SJSA1 (cell line): ENCODE data around the gene RIOK3. TPM values are rescaled to one million over a fixed set of nuclear protein-coding genes. Genes with fewer than 3 reads are reported as not detected.

Experiments
- DNase-seq, 2 experiments: peaks; one replicate each; pipeline ENCODE4 v3.0.0-alpha.2; 2015 to 2020; ENCODE audit warnings: low spot score in 2 of 2, low read depth in 1 of 2
- H3K27ac ChIP-seq: fragments of 250-450 bp; sonication (Bioruptor Pico); 2 replicates; pipeline ENCODE4 v1.5.1; 2020; ENCODE audit warnings: mild to moderate bottlenecking, moderate library complexity
- H3K27me3 ChIP-seq: fragments of 250-450 bp; sonication (Bioruptor Pico); replicated peaks from 2 replicates; pipeline ENCODE4 v1.5.1; 2020; ENCODE audit warnings: mild to moderate bottlenecking, moderate library complexity
- H3K36me3 ChIP-seq: fragments of 250-450 bp; sonication (Bioruptor Pico); 2 replicates; pipeline ENCODE4 v1.5.1; 2020; ENCODE audit warnings: mild to moderate bottlenecking
- H3K4me1 ChIP-seq: fragments of 250-450 bp; sonication (Bioruptor Pico); replicated peaks from 2 replicates; pipeline ENCODE4 v1.6.1; 2021; ENCODE audit warnings: mild to moderate bottlenecking
- H3K4me3 ChIP-seq: fragments of 250-450 bp; sonication (Bioruptor Pico); 2 replicates; pipeline ENCODE4 v1.5.1; 2020; ENCODE audit warnings: mild to moderate bottlenecking
- H3K9me3 ChIP-seq: fragments of 250-450 bp; sonication (Bioruptor Pico); replicated peaks from 2 replicates; pipeline ENCODE4 v1.5.1; 2020; ENCODE audit warnings: mild to moderate bottlenecking
- total RNA-seq: library from RNA; depleted of rRNA; stranded (reverse); fragments of >200 nt; shearing (Covaris generic); gene quantifications from 2 replicates; pipeline ENCODE4 v1.2.3, GENCODE V29; 2014

The RIOK3 gene
- total RNA-seq, 1 experiment from 2014 or later = 49.5 TPM

DNA sequence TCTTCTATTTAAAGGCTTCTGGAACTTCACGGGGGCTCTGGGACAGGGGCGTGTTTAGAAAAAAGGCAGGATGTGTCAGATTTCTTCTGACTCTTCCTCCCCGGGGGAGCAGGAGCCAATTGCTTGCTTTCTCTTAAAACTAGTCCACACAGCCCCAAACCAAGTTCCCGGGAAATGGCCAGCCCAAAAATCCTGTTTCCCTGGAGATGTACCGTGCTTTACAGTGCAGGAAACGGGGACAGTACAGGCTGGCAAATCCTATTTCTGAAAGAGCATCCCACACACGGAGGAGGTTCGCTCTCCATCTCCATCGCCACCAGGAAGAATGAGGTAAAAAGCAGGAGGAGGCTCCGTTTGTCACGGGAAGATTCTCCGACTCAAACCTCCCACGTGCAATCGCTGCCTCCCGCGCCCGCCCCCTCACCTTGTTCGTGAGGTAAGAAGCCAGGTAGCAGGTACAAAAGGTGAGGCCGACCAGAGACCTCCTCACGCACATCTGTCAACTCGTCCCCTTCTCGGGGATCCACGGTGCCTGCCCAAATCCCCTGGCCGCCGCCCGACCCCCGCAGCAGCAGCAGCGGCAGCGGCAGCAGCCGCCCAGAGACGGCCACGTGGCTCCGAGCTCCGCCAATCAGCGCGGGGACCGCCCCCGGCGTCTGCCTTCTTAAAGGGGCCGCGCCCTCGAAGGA is 15.6 kb upstream of the RIOK3 start:
- H3K36me3 ChIP-seq = no peaks in the 10 kb centered on the region
- 0 out of 2 replicates have a peak overlapping the region, but pooled peaks have one; percentile 8 for H3K27ac ChIP-seq
- H3K4me3 ChIP-seq = peak overlapping the region; percentile 67
- H3K27me3 ChIP-seq = no peaks in the 10 kb centered on the region
- DNase-seq = peak; percentile 67 to 75
- H3K4me1 ChIP-seq = peaks cover 12% of the 10 kb centered on the region
- no peaks in the 10 kb centered on the region for H3K9me3 ChIP-seq

DNA sequence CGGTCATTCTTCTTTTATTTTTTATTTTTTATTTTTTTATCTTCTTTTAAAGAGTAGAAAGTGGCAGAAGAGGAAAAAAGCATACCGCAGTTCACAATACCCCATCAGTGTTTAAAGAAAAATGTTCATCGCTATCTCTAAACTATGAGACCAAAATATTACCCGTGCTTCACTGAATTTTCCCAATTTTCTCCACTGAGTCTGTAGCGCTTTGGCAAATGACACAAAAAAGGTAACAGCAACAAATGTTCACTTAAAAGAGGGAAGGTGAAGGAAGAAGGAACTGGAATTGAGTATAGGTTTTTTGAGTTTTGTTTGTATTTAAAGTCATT is 15.1 kb upstream of the RIOK3 start:
- Histone ChIP-seq H3K27me3 (no peaks in the 10 kb centered on the region), H3K36me3 (no peaks in the 10 kb centered on the region), H3K4me3 (peak overlapping the region; percentile 67), H3K27ac (peak overlapping the region; percentile 8; the same call in 1 of the 2 replicates), H3K4me1 (peaks cover 12% of the 10 kb centered on the region), H3K9me3 (no peaks in the 10 kb centered on the region)
- DNase-seq = no peak

DNA sequence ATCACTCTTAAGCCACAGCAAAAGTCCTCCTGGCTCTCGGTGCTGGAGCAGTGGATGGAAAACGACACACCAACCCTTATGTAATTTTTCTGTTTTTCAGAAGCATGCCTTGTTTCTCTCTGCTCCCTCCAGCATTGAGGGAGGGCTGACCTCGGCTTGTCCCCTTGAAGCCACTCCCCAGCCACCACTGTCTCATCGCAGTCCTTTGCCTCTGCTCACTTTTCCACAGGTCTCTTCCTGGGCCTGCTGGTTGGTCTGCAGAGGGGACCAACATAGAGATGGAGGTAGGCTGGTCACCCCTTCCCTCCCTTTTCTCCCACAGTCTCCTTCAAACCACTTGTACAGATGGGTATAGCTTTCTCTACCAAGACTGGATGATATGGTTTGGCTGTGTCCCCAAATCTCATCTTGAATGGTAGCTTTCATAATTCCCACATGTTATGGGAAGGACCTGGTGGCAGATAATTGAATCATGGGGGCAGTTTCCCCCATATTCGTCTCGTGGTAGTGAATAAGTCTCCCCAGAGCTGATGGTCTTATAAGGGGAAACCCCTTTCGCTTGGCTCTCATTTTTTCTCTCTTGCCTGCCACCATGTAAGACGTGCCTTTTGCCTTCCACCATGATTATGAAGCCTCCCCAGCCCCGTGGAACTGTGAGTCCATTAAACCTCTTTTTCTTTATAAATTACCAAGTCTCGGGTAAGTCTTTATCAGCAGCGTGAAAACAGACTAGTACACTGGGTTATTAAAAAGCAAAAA is 14.3 kb upstream of the RIOK3 start:
- Histone ChIP-seq H3K27me3 (no peaks in the 10 kb centered on the region), H3K4me1 (peaks cover 12% of the 10 kb centered on the region), H3K4me3 (no peak overlapping the region), H3K9me3 (no peaks in the 10 kb centered on the region), H3K27ac (no peak overlapping the region), H3K36me3 (no peaks in the 10 kb centered on the region)
- DNase-seq = no peak

DNA sequence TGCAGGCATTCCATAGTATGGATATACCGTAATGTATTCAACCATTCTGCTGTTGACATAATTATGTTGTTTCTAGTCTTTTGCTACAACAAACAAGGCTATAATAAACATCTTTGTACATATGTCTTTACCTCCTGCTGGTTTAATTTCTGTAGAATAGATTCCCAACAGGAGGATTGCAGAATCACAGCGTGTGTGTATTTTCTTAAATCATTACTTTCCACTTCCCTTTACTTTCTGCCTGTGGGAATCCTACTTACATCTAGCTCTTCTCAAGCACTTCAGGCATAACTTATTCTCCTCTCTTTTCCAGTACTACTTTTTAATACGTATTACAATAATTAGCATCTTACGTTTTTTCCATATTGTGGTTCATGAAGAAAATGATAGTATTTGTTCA is 13.0 kb upstream of the RIOK3 start:
- no peak for DNase-seq
- no peak overlapping the region for H3K27ac ChIP-seq
- no peaks in the 10 kb centered on the region for H3K36me3 ChIP-seq
- no peak overlapping the region for H3K4me3 ChIP-seq
- H3K9me3 ChIP-seq = no peaks in the 10 kb centered on the region
- H3K27me3 ChIP-seq = no peaks in the 10 kb centered on the region
- H3K4me1 ChIP-seq = peaks cover 12% of the 10 kb centered on the region

DNA sequence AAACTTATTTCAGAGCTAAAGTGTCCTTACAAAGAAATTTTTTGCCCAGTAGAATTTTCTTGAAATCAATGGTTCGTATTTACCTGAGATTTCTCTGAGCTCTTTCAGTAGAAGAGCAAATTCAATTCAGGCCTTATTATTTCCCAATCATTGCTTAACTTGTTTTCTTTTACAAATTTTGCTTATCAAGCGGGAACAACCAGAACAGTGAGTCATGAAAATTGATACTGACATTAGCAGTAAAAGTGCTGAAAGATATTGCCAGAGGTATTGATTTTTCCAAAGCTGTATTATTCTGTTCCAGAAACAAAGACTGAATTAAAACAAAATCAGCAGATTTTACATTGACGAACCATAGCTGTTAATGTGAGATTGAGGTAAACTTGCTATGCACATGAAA is 10.1 kb upstream of the RIOK3 start:
- Histone ChIP-seq H3K27ac (no peak overlapping the region), H3K9me3 (no peaks in the 10 kb centered on the region), H3K4me3 (no peak overlapping the region), H3K36me3 (no peaks in the 10 kb centered on the region), H3K27me3 (no peaks in the 10 kb centered on the region), H3K4me1 (peaks cover 6% of the 10 kb centered on the region)
- DNase-seq = no peak

DNA sequence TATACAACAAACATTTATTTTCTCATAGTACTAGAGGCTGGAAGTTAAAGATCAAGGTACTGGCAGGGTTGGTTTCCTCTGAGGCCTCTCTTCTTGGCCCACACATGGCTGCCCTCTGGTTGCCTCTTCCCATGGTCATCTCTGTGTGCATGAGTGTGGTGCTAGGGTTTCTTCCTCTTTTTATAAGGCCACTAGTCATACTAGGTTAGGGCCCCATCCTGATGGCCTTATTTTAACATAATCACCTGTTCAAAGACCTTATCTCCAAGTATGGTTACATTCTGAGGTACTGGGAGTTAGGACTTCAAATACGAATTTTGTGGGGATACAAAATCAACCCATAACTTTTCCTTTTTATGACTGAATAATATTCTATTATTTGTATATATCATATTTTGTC is 4.8 kb upstream of the RIOK3 start:
- Histone ChIP-seq H3K9me3 (no peaks in the 10 kb centered on the region), H3K27me3 (no peaks in the 10 kb centered on the region), H3K4me3 (no peak overlapping the region), H3K4me1 (peaks cover 6% of the 10 kb centered on the region), H3K36me3 (peaks cover 2% of the 10 kb centered on the region; the same call in 1 of the 2 replicates), H3K27ac (no peak overlapping the region)
- DNase-seq = no peak

DNA sequence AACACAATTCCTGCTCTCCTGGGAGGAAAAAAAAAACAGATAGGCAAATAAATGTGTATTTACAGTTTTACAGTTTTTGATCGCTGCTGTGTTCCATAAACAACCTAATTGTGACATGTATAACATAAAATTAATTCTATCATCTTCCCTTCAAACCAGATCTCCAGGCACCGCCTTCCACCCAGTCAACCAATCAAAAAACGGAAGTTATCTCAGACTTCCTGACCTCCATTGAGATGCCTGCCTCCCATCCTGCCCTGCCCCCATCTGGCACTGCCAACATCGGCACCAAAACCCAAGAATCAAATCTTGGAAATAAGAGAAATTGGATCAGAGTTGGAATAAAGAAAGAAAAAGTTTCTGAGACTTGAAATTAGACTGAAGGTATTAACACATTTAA is 3.1 kb upstream of the RIOK3 start:
- Histone ChIP-seq H3K27me3 (no peaks in the 10 kb centered on the region), H3K36me3 (peaks cover 4% of the 10 kb centered on the region), H3K27ac (no peak overlapping the region), H3K4me3 (no peak overlapping the region), H3K4me1 (peaks cover 14% of the 10 kb centered on the region), H3K9me3 (no peaks in the 10 kb centered on the region)
- DNase-seq = no peak

DNA sequence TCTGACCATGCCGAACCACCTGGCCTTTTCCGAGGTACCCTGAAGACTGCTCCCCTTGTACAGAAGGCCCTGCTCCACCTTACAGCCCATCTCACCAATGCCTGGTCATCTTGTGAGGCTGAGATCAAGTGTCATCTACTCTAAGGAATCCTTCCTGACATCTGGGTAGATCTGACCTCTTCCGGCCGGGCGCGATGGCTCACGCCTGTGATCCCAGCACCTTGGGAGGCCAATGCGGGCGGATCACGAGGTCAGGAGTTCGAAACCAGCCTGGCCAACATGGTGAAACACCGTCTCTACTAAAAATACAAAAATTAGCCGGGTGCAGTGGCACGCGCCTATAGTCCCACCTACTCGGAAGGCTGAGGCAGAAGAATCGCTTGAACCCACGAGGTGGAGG is 2.1 kb upstream of the RIOK3 start:
- Histone ChIP-seq H3K27me3 (no peaks in the 10 kb centered on the region), H3K4me1 (peaks cover 14% of the 10 kb centered on the region), H3K9me3 (no peaks in the 10 kb centered on the region), H3K4me3 (no peak overlapping the region), H3K36me3 (peaks cover 10% of the 10 kb centered on the region), H3K27ac (no peak overlapping the region)
- DNase-seq = no peak

DNA sequence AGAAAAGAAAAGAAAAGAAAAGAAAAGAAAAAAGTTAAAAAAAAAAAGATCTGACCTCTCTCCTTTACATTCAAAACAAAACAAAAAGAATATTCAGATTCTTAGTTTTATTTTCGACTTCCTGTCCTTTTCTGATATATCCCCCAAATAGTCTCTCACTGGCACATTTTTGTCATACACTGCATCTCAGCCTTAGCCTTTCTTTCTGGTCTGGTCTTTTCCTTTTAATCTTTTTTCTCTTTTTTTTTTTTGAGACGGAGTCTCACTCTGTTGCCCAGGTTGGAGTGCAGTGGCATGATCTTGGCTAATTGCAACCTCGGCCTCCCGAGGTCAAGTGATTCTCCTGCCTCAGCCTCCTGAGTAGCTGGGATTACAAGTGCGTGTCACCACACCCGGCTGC is 1.6 kb upstream of the RIOK3 start:
- DNase-seq = no peak
- Histone ChIP-seq H3K4me1 (peaks cover 14% of the 10 kb centered on the region), H3K9me3 (no peaks in the 10 kb centered on the region), H3K36me3 (peaks cover 10% of the 10 kb centered on the region), H3K27me3 (no peaks in the 10 kb centered on the region), H3K27ac (no peak overlapping the region), H3K4me3 (no peak overlapping the region)

DNA sequence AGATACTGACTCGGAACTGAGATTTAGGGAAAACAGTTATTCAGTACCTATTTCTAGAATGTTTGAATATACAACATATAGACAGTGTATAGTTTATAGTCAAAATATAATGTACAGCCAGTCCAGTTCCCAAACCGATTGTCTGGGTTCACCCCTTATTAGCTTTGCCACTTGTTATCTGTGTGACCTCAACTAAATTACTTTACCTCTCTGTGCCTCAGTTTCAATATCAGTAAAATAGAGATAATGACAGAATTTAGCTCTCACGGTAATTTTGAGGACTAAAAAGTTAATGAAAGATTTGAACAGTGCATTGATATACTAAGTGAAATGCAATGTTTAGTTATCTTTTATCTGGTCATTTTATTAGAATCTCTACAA is 750 bp upstream of the RIOK3 start:
- Histone ChIP-seq H3K4me3 (peak overlapping the region; percentile 79), H3K9me3 (no peaks in the 10 kb centered on the region), H3K27me3 (no peaks in the 10 kb centered on the region), H3K4me1 (peaks cover 14% of the 10 kb centered on the region), H3K36me3 (peaks cover 17% of the 10 kb centered on the region), H3K27ac (peak overlapping the region; percentile 96)
- peak in 1 of 2 experiments; percentile 5 for DNase-seq

DNA sequence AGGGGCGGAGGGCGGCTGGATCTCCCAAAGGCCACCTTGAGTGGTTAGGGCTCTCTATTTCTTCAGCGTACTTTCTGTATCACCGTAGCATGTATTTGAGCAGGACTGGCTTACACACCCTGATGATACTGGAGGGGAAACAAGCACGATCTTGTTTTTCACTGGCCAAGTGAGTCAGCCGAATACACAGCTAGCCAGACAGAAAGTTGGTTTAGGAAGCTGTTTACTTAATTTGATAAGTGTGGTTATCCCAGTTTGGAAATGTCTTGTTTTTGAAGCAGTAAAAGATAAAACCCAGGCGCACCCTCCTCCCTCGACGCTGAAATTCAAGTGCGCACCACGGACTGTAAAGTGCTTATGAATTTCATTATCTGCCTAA is 582 bp downstream of the RIOK3 start:
- Histone ChIP-seq H3K4me1 (peaks cover 14% of the 10 kb centered on the region), H3K4me3 (peak overlapping the region; percentile 79)
- peak in 1 of 2 experiments; percentile 33 for DNase-seq

DNA sequence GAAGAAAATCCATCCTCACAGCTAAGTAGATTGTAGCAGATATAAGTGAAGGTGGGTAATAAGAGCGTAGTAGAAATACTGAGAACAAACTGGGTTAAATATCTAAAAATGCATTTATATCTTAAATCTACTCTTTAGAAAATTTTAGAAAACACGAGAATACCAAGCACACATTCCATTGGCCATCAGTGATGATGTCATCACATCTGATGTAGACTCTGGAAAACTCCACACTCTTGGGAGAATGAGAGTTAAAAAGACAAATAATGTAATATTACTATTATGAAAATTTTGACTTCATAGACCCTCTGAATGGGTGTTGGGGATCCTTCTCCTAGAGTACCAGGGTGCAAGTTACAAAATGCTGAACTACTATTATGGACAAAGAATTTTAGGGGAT is 3.7 kb downstream of the RIOK3 start:
- DNase-seq = no peak
- no peaks in the 10 kb centered on the region for H3K9me3 ChIP-seq
- no peak overlapping the region for H3K27ac ChIP-seq
- no peak overlapping the region for H3K4me3 ChIP-seq
- peaks cover 14% of the 10 kb centered on the region for H3K4me1 ChIP-seq
- no peaks in the 10 kb centered on the region for H3K27me3 ChIP-seq
- H3K36me3 ChIP-seq = peaks cover 43% of the 10 kb centered on the region

More for the DNA sequence above, 582 bp downstream of the RIOK3 start:
- Histone ChIP-seq H3K27ac (peak overlapping the region; percentile 96), H3K27me3 (no peaks in the 10 kb centered on the region), H3K36me3 (peaks cover 17% of the 10 kb centered on the region), H3K9me3 (no peaks in the 10 kb centered on the region)

DNA sequence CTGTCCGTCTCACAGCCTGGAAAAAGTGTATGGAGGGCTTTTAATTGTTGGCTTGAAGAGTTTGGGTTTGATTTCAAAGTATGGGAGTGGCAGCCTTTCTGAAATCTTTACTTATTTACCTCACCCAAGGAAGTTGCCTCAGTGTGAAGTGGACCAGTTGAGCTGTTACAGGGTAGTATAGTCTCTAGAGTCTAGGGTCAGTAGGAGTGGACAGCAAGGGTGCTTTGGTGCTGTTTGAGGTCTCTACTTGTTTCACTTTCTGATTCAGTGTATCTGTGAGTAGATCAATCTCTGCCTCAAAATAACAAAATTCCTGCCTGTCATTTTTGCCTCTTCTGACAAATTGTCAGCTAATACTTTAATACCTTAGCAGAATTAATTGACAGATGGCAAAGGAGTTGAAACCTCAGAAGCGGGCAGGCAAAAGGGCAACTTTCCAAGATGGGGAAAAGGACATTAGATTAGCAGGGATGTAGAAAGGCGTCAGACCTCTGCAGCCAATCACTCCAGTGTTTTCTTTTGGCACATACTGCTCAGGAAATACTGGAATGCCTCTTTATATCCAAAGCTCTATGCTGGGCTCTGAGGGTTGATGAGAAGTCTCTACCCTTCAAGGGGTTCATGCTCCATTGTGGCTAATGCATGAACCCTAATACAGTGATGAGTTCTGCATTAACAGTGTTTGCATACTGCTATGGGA is 5.9 kb downstream of the RIOK3 start:
- Histone ChIP-seq H3K4me1 (peaks cover 7% of the 10 kb centered on the region), H3K9me3 (0 out of 2 replicates have a peak, but pooled peaks cover 3% of the 10 kb centered on the region), H3K27ac (no peak overlapping the region), H3K36me3 (peaks cover 58% of the 10 kb centered on the region), H3K4me3 (no peak overlapping the region), H3K27me3 (no peaks in the 10 kb centered on the region)
- DNase-seq = no peak

DNA sequence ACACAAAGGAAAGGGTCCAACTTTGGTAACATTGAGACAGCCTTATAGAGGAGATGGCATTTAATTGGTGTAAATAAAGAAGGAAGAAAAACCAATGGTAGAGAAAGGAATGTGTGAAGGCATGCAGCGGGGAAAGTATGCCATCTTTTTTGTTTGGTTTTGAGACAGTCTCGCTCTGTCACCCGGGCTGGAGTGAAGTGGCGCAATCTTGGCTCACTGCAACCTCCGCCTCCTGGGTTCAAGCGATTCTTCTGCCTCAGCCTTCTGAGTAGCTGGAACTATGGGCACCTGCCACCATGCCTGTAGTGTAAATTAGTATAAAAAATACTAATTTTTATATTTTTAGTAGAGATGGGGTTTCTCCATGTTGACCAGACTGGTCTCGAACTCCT is 6.4 kb downstream of the RIOK3 start:
- Histone ChIP-seq H3K27ac (no peak overlapping the region), H3K9me3 (0 out of 2 replicates have a peak, but pooled peaks cover 3% of the 10 kb centered on the region), H3K4me3 (no peak overlapping the region), H3K4me1 (0 out of 2 replicates have a peak, but pooled peaks cover 3% of the 10 kb centered on the region), H3K36me3 (peaks cover 63% of the 10 kb centered on the region), H3K27me3 (no peaks in the 10 kb centered on the region)
- no peak for DNase-seq
